ENCODE results near the gene INTS7.
A peak's percentile ranks its signal among the peaks of the same experiment; 100 is the strongest.

INTS7 gene, protein sequence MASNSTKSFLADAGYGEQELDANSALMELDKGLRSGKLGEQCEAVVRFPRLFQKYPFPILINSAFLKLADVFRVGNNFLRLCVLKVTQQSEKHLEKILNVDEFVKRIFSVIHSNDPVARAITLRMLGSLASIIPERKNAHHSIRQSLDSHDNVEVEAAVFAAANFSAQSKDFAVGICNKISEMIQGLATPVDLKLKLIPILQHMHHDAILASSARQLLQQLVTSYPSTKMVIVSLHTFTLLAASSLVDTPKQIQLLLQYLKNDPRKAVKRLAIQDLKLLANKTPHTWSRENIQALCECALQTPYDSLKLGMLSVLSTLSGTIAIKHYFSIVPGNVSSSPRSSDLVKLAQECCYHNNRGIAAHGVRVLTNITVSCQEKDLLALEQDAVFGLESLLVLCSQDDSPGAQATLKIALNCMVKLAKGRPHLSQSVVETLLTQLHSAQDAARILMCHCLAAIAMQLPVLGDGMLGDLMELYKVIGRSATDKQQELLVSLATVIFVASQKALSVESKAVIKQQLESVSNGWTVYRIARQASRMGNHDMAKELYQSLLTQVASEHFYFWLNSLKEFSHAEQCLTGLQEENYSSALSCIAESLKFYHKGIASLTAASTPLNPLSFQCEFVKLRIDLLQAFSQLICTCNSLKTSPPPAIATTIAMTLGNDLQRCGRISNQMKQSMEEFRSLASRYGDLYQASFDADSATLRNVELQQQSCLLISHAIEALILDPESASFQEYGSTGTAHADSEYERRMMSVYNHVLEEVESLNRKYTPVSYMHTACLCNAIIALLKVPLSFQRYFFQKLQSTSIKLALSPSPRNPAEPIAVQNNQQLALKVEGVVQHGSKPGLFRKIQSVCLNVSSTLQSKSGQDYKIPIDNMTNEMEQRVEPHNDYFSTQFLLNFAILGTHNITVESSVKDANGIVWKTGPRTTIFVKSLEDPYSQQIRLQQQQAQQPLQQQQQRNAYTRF

GRCh38 chr1:212035123-212035834, at the start of gene INTS7, which contains the start of gene DTL:
TSS of gene INTS7 (minus strand) at chr1:212035557. CDS start at chr1:212035437, 120 bp downstream.
TSS of gene DTL (plus strand) at chr1:212035748. CDS start at chr1:212035891, 143 bp downstream.
- DNase-seq, result peak; percentile 85 to 100 (median 97)

- DNase-seq, result no peak
Observed at GRCh38 chr1:212082765-212083406, 47.5 kb upstream of the INTS7 start.

DNA sequence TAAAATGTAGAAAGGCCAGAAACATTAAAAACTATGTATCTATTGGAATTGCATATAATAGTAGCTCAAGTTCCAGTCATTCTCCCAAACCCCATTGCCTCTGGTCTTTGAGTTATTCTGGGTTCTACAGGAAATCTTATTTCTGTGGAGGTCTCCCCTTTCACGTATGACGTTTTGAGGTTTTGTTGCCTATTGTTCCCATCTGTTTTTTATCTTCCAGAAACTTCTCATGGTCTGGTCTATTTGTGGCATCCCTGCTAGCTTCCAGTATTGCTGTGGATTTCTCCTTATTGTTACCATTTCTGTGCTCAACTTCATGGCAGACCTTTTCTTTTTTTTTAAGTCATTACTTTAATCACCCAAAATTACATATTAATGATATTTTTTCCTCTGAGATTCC, 43.5 kb upstream of the INTS7 start:
- DNase-seq, result no peak

DNA sequence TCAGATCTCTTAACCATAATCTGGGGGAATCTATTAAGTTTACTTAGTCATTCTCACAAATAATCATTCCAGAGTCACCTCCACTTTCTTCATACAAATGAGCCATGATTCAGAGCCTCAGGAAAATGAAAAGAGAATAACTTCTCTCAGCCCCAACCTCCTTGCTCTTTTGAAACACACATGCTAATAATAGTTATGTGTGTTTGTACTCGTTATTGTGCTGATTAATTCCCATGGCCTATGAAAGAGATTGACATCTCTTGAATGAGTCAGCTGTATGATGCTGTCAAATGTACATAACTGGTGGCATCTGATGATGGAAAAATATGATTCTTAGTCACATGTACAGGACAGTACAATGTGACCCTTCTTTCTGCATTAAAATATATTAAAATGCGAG, 41.7 kb upstream of the INTS7 start:
- DNase-seq, result no peak

DNA sequence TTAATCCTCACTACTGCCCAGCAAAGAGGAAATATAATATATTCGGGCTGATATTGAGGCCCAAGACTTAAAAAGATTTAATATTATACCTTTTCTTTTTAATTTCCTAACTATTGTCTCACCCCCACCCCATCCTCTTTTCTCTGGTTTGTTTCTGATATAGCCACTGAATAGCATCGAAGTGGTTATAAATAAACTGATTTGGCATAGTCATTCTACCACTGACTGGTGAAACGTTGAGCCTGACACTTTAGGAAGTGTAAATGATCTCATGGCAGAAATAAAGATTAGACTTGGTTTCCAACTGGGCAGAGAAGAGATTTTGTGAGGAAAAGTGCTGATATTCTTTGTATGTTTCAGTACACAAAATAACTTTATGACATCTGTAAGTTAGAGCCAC, 39.5 kb upstream of the INTS7 start:
- DNase-seq, result no peak

GRCh38 chr1:212074313-212074712, 39.0 kb upstream of the INTS7 start:
- no peak for DNase-seq

- DNase-seq, result no peak
Observed at GRCh38 chr1:212073490-212073889, 38.1 kb upstream of the INTS7 start.

DNA sequence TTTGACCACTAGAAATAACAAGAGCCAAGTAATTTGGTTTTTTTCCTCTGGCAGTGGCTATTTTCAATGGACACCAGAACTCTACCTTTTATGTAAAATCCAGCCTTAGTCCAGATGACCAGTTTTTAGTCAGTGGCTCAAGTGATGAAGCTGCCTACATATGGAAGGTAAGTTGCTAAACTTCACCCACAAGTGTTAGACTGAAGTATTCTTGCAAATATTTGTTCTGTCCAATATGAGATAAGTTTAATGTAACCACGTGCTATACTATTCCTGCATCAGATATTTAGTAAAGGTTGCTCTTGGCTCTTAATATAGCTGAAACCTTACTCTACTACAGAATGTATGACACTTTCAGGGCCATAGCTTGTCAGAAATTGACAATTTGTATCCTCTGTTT, 36.7 kb upstream of the INTS7 start:
- no peak for DNase-seq

DNA sequence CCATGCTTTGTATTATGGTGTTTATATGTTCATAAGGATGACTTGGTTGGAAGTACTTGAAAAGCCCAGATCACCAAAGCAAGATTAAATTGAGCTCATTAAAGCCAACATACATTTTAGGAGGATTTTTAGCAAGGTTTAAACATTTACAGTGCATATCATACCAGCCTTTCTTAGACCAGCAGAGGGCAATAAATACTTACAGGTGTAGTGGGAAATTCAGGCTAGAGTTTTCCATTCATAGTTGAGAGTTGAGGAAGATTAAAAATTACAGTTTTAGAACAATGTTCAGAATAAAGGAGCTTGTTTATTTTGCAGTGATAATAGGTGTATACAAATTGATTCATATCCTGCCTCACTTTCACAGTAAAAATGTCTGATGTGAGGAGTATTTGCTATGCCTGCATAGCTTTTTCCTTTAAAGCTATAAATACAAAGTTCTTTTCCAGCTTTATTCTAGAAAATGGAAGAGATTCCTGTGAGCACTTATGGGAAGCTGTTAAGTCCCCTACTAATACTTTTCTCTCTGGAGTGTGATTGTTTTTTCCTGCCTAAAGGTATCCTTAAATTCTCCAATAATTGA, 35.5 kb upstream of the INTS7 start:
- DNase-seq, result peak in 1 of 56 donors; percentile 26

DNA sequence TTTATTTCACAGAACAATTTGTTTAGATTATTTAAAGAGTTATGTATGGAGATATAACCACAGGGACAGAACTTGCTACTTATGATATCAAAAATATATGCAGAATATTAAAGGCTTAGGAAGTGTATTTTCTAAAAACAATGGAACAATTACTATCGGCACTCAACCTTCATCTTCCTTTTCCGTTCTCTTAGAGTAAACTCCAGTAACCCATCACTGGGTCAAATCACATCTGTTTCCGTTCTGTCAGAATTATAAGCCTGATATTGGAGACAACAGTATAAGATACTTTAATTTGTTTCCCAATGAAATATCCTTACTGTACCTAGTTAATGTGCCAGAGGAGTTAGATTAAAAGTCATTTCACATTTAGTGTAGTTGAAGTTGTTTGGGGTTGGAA, 32.4 kb upstream of the INTS7 start:
- no peak for DNase-seq

DNA sequence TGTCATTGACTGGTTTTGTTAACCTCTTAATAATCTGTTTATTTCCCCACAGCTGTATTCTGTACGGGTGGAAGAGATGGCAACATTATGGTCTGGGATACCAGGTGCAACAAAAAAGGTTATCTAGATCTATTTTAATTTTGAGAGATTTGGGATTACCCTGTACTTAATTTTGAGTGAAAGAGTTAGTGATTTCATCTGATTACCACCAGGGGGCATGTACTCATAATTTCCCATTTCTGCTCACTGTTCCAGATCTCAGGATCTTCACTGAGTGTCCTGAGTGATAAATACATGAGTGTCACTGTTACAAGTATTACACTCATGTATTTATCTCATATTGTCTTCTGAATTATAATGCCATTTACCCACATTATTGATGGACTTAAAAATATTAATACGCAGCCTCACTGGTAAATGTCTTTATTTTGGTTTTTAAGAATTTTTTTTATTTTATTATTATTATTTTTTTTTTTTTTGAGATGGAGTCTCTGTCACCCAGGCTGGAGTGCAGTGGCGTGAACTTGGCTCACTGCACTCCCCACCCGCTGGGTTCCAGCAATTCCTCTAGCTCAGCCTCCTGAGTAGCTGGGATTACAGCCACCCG, 27.6 kb upstream of the INTS7 start:
- DNase-seq, result peak in 1 of 56 donors; percentile 13

- no peak for DNase-seq
Observed at GRCh38 chr1:212060632-212061472, 25.5 kb upstream of the INTS7 start.

GRCh38 chr1:212055333-212055732, 20.0 kb upstream of the INTS7 start:
- no peak for DNase-seq

DNA sequence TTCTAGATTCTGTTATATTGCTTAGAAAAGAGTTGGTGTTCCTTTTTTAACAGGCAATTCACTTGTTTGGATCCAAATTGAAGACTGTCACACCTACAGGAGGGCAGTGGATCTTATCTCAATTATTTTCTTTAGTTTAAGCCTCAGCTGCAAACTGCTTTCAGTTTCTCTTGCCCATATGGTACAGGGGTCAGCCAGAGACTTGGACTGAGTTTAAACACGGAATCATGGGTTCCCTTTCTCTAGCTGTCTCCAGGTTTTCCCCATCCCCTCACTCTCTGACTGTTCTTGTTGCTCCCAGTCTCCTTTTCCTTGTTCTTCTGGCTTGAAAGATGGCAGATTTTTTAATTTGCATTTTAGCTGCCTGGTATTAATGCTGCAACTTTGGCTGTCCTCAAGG, 18.6 kb upstream of the INTS7 start:
- no peak for DNase-seq

DNA sequence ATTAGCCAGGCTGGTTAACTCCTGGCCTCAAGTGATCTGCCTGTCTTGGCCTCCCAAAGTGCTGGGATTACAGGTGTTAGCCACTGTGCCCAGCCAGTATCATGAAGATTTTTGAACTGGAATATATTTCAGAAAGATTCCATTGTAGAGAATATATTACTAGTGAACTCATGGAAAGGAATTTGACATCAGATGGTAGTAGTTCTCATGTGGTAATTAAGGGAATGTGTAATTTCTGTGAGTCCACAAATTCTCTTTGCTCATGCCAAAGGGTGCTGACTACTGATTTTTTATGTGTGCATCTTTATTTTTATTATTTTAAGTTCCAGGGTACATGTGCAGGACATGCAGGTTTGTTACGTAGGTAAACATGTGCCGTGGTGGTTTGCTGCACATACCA, 10.6 kb upstream of the INTS7 start:
- DNase-seq, result no peak

DNA sequence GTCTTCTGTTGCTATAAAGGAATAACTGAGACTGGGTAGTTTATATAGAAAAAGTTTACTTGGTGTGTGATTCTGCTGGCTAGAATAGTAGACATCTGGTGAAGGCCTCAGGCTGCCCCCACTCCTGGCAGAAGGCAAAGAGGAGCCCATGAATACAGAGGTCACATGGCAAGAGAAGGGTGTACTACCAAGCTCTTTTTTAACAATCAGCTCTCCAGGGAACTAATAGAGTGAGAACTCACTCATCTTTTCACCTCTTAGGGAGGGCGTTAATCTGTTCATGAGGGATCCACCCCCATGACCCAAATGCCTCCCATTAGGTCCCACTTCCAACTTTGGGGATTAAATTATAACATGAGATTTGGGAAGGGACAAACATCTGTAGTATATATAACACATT, 9.5 kb upstream of the INTS7 start:
- DNase-seq, result no peak

DNA sequence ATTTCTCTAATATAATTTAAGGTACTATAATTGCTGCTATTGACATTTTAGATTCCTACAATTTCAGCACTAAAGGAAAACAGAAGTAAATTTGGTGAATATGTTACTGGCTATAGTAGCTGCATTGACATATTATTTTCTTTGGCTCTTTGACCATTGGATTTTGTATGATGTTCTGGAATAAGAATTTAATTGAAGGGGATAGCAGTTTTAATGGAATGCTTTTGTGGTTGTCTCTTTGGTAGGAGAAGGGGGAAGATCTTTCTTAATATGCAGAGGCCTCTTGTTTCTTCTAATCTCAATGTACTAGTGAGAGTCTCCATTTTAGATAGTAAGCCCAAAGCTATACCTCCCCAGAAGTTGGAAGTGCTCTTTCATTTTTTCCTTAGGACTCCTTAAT, 7.1 kb upstream of the INTS7 start:
- DNase-seq, result no peak

DNA sequence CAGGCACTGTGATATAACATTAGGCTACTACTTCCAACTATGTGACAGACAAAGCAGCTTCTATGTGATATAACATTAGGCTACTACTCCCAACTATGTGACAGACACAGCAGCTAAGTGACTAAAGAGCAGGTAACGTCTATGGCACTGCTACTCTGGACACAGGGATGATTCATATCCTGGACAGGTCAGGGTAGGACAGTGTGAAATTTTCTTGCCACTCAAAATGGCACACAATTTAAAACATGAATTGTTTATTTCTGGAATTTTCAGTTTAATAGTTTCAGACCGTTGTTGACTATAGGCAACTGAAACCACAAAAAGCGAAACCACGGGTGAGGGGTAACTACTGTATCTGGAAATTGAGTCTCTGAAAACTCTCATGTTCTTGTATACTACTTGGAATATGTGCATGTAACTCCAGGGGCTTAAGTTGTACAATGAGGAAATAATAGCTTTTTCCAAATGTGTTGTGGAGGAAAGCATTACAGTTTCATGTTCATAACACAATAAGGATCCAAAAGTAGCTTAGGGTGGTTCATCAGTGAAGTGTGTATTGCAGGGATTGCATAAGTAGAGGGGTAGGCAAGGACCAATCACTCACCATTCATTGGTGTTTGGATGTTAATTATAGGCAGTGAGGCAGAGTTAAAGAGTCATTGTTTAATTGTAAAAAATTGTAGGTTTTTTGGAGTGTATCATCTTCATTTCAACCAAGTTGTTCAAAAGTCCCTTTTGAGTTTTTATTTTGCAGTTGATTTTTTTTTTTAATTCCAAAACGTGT, 5.5 kb upstream of the INTS7 start:
- no peak for DNase-seq

All from amygdala (tissue), 56 donors.